ENCODE results near the gene DNTT.

DNA sequence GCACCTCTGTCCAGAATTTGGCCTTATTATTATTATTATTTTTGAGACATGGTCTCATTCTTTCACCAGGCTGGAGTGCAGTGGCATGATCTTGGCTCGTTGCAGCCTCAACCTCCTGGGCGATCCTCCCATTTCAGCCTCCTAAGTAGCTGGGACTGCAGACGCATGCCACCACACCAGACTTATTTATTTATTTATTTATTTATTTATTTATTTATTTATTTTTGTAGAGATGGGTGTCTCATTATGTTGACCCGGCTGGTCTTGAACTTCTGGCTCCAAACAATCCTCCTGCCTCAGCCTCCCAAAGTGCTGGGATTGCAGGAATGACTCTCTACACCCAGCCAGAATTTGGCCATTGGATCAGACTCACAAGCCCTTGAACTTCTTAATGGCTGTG, 39.3 kb upstream of the DNTT start:
- no peak for TF ChIP-seq GATA2 (IDR thresholded peaks at IDR 0.05; ENCODE audit: low read depth, low read length)
- TF ChIP-seq GATA3 (IDR thresholded peaks at IDR 0.05; ENCODE audit: low read depth, low read length) = no peak

All from SH-SY5Y (cell line).